ENCODE measurements around the gene SPDYE2.
"Not testable (repeated sequence)": the region's sequence is repeated elsewhere in the genome, so short reads cannot be mapped to it uniquely, and the experiment has no call there.

DNA sequence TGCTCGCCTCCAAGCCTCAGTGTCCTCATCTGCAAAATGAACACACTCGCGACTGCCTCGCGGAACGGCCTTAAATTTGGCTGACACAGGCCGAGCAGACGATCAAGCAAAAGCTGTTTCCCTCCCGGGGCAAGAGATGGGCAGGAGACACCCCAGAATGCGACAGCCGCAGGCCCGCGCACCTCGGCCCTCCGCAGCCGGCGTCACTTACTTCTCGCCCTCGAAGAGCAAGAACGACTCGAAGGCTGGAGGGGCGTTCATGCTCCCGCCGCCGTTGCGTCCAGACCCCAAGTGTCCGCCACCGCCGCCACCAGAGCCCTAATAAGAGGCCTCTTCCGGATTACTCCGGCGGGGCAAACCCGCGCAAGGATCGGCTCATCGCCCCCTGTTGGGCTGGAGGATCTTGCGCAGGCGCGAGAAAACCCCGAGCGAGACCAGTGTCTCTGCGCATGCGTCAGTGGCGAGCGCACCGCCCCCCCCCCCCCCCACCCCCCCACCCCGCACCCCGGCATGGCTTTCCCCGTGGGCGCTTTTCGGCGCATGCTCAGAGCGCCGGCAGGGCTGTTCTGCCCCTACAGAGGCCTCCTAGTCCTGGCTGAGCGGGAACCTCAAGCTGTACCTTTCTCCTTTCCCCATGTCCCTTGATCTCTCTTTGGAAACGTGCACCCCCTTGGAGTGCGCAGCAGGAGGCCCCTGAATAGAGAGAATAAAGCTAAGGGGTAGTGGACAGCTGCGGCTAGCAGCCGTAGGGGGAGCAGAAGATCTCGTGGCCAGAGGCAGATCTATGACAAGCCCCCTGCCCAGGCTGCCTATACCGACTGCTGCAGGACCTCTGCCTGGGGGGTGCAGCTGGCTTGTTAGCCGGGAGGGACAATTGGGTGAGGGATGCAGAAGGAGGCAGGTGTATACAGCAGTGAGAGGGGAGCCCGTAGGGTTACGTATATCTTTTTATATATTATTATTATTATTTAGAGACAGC lies 21.5 kb downstream of the SPDYE2 start, which contains the start of gene POLR2J3:
- TF ChIP-seq EP300 (IDR thresholded peaks at IDR 0.05; ENCODE audit: borderline replicate concordance); RAD21 (IDR thresholded peaks at IDR 0.05; ENCODE audit: low read depth); CREB1 (IDR thresholded peaks at IDR 0.05; ENCODE audit: low read depth); FOXM1 (IDR thresholded peaks at IDR 0.05; ENCODE audit: borderline replicate concordance, low read depth): not testable (repeated sequence)
- TF ChIP-seq, protein P1, sequence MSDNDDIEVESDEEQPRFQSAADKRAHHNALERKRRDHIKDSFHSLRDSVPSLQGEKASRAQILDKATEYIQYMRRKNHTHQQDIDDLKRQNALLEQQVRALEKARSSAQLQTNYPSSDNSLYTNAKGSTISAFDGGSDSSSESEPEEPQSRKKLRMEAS (IDR thresholded peaks at IDR 0.05) = peak; percentile 48; the same call in 1 of the 2 replicates
- TF ChIP-seq CEBPB (IDR thresholded peaks at IDR 0.05) (0 out of 2 replicates have a peak, but pooled peaks have one; percentile 11), TAF1 (IDR thresholded peaks at IDR 0.05; ENCODE audit: low read depth) (peak; percentile 73; the same call in 1 of the 2 replicates)
- TF ChIP-seq, protein P2, sequence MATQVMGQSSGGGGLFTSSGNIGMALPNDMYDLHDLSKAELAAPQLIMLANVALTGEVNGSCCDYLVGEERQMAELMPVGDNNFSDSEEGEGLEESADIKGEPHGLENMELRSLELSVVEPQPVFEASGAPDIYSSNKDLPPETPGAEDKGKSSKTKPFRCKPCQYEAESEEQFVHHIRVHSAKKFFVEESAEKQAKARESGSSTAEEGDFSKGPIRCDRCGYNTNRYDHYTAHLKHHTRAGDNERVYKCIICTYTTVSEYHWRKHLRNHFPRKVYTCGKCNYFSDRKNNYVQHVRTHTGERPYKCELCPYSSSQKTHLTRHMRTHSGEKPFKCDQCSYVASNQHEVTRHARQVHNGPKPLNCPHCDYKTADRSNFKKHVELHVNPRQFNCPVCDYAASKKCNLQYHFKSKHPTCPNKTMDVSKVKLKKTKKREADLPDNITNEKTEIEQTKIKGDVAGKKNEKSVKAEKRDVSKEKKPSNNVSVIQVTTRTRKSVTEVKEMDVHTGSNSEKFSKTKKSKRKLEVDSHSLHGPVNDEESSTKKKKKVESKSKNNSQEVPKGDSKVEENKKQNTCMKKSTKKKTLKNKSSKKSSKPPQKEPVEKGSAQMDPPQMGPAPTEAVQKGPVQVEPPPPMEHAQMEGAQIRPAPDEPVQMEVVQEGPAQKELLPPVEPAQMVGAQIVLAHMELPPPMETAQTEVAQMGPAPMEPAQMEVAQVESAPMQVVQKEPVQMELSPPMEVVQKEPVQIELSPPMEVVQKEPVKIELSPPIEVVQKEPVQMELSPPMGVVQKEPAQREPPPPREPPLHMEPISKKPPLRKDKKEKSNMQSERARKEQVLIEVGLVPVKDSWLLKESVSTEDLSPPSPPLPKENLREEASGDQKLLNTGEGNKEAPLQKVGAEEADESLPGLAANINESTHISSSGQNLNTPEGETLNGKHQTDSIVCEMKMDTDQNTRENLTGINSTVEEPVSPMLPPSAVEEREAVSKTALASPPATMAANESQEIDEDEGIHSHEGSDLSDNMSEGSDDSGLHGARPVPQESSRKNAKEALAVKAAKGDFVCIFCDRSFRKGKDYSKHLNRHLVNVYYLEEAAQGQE (IDR thresholded peaks at IDR 0.05; ENCODE audit: low read depth) = not testable (repeated sequence)
